GM13977 (cell line): ENCODE data around the gene CLMP.

ENCODE experiments used
- DNase-seq: peaks from one replicate; pipeline ENCODE4 v3.0.0; 2012; ENCODE audit warnings: low spot score
- CTCF ChIP-seq: IDR thresholded peaks from 2 replicates; pipeline ENCODE4 v1.5.1; 2012; ENCODE audit warnings: mild to moderate bottlenecking, control low read depth; ENCODE audit not compliant: insufficient read depth; ENCODE audit errors: extremely low read depth, missing control alignments
- in situ Hi-C: fragments of 300-500 bp; cut with MboI; formaldehyde crosslinking; loops from one replicate; pipeline ENCODE4 v1.12.0; 2022; ENCODE audit warnings: low sequenced_read_pairs, low pct_unique_long_range_greater_than_20kb, mixed read lengths, inconsistent platforms; ENCODE audit not compliant: unreplicated experiment

CLMP gene

GRCh38 chr11:123218451-123218850 is 23.4 kb upstream of the CLMP start:
- TF ChIP-seq CTCF = no peak
- in situ Hi-C loops = no loop called here

GRCh38 chr11:123217897-123218296 is 22.8 kb upstream of the CLMP start:
- no peak for DNase-seq
- in situ Hi-C loops = no loop called here
- TF ChIP-seq CTCF = no peak

More at GRCh38 chr11:123218451-123218850, 23.4 kb upstream of the CLMP start:
- no peak for DNase-seq

- in situ Hi-C loops = no loop called here
- DNase-seq = no peak
- TF ChIP-seq CTCF = no peak
These were observed 21.2 kb upstream of the CLMP start for GRCh38 chr11:123216249-123216648.

- TF ChIP-seq CTCF = no peak
- in situ Hi-C loops = no loop called here
- no peak for DNase-seq
These were observed 19.9 kb upstream of the CLMP start for GRCh38 chr11:123214940-123215339.

- no peak for DNase-seq
- in situ Hi-C loops = no loop called here
- no peak for TF ChIP-seq CTCF
These were observed 19.3 kb upstream of the CLMP start for GRCh38 chr11:123214396-123214795.

GRCh38 chr11:123213307-123213771 is 18.3 kb upstream of the CLMP start:
- in situ Hi-C loops = no loop called here
- TF ChIP-seq CTCF = no peak
- DNase-seq = no peak

GRCh38 chr11:123212406-123212805 is 17.4 kb upstream of the CLMP start:
- no peak for DNase-seq
- in situ Hi-C loops = no loop called here
- TF ChIP-seq CTCF = no peak
